ENCODE measurements around the gene MAP2K4.
"Not testable (repeated sequence)": the region's sequence is repeated elsewhere in the genome, so short reads cannot be mapped to it uniquely, and the experiment has no call there.

MAP2K4 gene

DNA sequence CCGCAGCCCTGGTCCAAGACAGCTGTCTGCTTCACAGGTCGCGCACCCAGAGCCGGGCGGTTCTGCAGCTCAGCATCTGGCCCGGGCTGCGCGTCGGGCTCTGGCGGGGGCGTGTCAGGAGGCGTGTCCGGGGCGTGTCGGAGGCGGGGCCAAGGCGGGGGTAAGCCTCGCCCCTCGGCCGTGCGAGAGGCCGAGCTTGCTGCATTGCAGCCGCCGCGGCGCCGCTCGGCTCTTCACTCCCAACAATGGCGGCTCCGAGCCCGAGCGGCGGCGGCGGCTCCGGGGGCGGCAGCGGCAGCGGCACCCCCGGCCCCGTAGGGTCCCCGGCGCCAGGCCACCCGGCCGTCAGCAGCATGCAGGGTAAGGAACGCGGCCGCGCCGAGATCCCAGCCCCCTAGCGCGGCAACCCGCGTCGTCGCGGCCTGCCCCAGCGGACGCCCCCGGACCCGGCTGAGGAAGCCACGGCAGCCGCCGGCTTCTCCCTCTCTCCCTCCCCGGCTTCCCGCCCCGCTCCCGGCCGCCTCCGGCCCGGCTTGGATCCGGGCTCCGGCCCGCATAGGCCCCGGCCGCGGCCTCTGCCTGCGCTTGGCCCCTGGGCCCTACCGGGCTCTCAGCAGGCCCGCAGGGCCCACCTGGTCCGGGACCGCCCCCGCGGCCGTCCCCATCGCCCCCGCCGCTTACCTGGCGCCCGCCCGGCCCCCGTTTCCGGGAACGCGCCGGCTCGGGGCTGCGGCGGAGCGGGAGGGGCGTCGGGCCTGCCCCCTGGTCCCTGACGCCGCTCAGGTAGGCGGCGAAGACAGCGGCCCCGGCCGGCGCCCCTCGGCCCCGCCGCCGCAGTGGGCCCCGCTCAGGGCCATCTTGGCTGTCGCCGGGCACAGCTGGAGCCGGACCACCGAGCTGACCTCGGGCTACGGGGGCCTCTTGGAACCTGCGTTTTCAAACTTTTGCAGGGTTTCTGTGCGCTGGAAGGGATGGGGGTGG is at the start of gene MAP2K4:
Gene MAP2K4, plus strand, starts transcription at position 236 of the 981 bp plus-strand sequence. Its CDS starts 10 bp downstream, at position 246.
- DNase-seq: peak; percentile 75

DNA sequence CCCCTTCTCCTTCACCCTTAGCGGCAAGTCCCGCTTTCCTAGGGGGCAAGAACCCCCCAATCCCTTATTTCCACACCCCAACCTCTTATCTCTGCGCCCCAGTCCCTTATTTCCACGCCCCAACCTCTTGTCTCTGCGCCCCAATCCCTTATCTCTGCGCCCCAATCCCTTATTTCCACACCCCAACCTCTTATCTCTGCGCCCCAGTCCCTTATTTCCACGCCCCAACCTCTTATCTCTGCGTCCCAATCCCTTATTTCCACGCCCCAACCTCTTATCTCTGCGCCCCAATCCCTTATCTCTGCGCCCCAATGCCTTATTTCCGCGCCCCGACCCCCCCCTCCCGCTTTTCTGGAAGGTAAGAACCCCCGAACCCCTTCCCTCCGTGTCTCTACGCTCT is 47.9 kb upstream of the MAP2K4 start:
- DNase-seq: not testable (repeated sequence)

DNA sequence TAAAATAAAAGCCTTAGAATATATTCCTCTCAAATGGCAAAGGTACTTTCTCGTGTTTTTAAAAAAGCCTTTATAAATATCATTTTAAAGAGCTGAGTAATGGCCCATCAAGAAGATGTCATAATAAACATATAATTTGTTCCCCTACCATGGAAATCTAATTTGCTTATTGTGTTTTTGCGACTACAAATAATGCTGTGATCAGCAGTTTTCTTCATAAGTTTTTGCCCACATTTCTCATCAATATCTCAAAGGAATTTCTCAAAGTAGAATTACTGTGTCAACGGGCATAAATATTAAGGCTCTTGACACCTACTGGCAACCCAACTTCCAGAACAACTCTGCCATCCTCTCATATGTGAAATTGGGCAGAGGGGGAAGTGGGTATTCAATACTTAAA is 40.9 kb upstream of the MAP2K4 start:
- no peak for DNase-seq

DNA sequence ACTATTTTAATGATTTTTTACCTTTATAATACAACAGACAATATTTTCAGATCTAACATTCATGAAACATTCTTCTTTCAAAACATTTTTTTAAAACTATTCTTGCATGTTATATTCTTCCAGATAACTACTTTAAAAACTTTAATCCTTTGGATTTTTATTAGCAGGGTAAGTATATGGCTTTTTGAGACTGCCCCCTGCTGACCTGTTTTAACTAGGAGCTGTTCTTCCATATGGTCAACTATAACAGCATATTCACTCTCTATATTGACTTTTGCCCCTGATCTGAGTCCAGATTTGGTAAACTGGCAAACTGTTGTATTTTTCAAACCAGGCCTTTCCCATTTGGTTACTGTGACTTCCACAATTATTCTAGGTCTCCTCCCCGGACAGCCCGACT is 39.9 kb upstream of the MAP2K4 start:
- DNase-seq: no peak

DNA sequence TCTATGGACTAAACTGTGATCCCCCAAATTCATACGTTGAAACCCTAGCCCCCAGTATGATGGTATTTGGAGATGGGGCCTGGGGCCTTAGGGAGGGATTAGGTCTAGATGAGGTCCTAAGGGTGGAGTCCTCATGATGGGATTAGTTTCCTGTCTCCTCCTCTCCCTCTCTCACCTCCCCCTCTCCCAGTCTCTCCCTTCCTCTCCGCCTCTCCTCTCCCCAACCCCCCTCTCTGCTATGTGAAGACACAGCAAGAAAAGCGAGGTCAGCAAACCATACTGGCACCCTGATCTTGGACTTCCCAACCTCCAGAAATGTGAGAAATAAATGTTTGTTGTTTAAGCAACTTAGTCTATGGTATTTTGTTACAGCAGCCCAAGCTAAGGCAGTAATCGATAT is 38.8 kb upstream of the MAP2K4 start:
- DNase-seq: no peak

DNA sequence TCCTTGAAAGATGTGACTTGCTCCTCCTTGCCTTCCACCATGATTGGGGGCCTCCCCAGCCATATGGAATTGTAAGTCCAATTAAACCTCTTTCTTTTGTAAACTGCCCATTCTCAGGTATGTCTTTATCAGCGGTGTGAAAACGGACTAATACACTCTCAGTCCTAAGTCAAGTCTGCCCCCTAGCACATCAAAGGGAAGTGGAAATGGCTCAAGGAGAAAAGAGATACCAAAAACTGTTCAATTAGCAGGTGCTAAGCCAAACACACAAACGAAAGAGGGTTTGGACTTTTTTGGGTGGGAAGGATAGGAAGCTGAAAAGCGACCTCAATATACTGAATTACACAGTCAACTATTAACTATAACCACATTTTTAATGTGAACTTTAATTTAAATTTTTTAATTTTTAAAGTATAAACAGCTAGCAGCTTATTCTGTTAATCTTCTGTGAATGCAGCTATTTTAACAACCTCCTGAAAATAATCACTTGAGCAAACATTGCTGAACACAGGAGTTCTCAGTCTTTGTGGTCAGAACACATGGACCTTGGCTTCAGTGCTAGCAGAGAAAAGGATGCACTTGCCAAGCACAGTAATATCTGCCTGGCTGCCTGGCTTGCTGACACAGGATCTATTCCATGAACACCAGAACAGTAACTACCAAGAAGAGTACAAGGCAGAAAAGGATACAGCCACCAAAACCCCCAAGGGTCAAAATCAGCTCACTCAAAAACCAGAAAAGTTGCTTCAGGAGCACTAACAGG is 34.3 kb upstream of the MAP2K4 start:
- no peak for DNase-seq

DNA sequence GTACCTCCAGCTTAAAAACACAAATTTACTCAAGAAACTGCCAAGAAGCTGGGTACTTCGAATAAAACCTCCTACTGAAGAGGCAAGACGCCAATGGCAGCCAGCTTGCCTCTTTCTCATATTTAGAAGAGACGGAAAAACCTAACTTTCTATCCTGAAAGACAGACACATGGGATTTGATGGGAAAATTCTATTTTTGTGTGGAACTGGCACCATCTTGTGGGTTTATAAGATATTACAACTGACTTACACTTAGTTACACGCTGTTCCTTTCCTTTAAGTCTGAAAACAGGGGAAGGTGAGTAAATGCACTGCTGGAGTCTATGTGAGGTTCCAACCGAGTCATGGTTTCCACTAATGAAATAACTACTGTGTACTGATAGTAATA is 33.7 kb upstream of the MAP2K4 start:
- DNase-seq: peak; percentile 46

DNA sequence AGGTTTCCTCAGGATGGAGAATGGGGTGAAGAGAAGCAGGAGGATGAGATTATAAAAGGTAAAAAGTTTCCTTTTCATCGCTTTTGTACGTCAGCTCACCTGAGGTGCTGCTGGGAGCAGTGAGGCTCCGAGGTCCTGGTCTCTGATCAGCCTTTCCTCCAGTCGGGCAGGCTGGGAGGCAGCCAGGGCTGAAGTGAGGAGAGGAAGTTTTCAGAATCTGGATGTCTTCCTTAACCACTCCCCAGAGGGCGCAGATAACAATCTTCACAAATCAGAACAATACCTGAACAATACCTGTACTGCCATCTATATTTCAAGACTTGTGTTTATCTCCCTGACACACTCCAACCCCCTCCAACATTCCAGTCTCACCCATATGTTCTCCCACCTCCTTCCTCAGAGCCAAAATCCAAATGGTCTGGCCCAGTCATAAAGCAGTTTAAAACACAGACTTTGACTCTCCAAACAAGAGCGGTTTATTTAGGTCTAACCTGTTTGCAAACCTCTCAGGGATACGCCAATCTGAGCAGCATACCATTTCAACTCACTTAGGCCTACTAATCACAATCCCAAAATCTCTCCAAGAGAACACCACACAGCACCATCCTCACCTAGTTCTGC is 30.2 kb upstream of the MAP2K4 start:
- no peak for DNase-seq

DNA sequence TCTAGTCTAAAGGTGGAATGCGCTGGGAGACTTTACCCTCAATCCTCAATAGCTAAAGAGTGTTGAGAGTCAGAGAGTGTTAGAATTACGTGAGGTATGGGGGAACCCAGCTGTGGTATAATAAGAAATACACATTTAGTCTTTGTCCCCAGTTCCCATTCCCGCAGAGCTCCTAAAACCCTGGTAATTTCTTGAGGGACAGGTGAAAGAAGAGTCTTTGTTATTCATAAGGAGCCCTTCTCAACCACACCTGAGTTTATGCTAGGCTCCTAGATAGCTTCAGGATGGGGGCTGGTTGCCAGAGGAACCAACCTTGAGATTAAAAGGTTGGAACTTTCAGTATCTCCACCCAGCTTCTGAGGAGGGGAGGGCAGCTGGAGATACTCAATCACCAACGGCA is 29.2 kb upstream of the MAP2K4 start:
- no peak for DNase-seq

DNA sequence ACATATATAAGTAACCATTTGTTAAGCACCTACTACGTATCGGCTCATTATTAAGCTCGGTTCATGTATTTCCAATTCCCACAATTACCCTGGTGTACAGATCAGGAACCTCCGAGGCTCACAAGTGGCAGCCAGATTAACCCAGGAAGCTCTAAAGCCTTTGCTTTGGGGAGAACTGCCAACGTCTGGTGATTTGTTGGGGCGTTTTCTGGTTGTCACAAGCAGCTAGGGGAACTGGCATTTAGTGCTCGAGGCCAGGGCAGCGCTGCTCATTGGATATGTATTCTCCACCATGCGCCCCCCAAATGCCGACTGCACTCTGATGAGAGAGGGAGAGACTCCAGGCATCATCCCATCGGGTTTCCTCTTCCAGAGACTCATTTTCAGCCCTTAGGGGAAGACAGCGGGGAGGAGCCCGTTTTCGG is 23.9 kb upstream of the MAP2K4 start:
- DNase-seq: peak; percentile 54

DNA sequence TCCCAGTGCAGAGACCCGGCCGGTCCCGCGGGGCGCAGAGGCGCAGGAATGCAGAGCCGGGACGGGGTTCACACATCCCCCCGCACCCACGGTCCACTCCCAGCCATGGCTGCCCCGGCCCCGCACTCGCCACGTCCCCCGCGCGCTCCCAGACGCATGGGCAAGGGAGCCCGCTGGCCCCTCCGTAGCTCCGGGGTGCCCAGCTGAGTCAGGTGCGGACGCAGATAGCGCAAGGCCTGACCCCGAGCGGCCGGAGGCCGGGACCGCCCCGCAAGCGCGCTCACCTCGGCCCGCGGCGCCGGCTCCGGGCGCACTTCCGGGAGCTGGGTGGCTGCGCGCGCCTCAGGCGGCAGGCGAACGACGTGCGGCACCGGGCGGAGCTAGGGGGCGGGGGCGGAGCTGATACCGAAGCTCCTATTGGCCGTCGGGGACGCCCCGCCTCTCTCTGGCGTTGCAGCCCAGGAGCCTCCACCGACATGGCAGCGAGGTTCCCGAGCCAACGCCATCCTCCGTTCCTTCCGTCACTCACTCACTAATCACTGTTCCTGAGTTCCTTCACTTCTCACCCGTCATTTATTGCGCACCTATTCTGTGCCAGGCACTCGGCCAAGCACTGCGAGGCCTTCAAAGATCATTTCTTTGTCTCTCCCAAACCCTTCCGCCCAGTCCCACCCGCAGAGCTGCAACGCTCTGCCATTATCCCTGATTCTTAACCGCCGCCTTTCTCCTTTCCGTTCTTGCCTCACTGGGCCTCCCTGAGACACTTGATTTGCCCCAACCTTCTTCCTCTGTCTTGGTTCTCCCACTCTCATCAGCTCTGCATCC is 23.3 kb upstream of the MAP2K4 start, which contains the start of gene ZNF18:
Gene ZNF18, minus strand, starts transcription at position 329 of the 825 bp plus-strand sequence. CDS start 4,646 bp downstream, outside the sequence.
- DNase-seq: peak; percentile 91

DNA sequence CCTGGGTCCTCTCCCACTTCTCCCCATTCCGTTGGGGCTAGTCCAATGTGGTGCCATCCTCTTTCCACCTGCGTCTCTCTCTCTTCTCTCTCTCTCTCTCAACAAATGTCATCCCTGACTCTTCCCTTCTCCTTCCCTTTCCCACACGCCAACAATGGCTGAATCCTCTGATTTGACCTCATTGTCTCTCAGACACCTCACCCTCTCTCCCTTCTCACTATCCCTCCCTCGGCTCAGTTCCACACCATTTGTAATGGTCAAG is 22.8 kb upstream of the MAP2K4 start:
- no peak for DNase-seq

DNA sequence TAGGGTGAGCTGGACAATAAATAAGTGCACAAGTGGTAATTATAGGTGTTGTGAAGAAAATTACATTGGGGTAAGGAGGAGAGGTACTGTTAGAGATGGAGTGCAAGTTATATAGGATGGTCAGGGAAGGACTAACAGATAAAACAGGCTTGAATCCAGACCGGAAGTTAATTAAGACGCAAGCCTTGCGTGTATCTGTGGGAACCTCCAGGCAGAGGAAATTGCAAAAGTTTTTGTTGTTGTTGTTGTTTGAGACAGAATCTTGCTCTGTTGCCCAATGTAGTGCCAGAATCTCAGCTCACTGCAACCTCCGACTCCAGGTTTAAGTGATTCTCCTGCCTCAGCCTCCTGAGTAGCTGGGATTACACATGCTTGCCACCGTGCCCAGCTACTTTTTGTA is 21.0 kb upstream of the MAP2K4 start:
- DNase-seq: no peak

DNA sequence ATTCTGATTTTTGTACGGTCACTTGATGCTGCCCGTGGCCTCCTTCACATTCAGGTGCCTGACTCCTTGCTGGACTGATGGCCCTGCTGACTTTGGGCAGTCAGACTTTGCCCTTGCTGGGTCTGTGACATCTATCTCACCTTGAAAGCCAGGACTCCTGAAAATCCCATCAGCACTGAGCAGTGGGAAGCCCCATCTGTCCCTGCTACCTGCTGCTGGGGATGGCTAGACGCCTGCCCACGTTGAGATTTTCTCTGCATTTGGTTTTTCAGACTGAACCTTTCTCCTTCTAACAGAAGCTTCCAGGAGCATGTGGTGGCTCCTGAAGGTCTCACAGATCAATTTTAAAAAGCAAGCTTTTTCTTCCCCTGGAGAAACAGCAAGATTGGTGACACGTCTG is 13.2 kb upstream of the MAP2K4 start:
- DNase-seq: no peak

DNA sequence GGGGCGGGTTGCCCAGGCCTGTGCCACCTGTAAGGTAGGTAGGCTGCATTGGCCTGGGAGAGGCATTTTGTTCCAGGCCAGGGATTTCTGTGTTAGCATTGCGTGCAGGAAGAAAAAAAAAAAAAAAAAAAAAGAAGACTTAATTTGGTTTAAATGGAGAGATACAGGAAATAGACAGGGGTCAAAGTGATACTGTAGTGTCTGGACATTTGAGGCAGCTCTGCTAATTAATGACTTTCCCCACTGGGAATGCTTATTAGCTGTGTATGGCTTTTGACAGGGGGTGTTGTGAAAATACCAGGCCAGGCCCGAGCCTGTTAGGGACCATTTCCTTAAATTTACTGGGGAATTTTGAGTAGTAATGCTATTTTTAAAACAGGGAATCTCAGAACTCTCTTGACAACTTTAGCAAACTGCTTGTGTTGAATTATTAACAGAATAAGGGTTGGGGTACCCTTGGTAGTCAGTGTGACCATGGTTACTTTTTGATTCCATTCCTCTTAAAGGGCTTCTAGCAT is 1.0 kb downstream of the MAP2K4 start:
- no peak for DNase-seq

DNA sequence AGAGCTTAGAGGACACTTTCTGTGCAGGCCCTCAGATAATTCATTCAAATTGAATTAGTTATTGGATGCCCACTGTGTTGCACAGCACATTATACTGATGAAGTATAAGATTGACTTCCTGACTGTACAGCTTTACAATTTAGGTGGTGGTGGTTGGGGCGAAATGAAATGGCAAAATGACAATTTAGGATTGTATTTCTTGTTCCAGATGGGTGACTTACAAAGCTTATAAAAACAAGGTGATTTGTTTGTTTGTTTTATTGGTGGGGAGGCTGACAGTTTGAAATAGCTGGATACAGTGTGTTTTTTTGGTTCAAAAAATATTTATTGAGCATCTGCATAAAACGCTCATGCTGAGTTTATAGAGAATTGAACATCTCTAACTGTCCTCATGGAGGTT is 1.6 kb downstream of the MAP2K4 start:
- no peak for DNase-seq

DNA sequence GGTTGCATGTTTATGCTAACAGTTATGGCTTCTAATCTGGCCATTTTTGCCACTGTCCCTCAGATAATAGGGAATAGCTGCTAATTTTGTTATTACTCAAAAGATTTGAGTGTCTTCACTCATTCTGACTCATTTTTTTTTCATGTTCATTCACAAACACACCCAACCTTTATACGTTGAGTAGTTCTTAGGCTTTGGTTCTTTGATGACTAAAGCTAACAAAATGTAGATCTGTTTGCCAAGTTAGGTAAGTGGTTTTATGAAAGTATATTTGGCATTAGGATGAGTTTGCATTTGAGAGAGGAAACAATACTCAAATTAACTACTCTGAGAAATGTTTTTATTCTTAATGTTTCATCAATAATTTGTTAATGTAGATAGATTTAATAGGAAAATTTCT is 3.6 kb downstream of the MAP2K4 start:
- no peak for DNase-seq

DNA sequence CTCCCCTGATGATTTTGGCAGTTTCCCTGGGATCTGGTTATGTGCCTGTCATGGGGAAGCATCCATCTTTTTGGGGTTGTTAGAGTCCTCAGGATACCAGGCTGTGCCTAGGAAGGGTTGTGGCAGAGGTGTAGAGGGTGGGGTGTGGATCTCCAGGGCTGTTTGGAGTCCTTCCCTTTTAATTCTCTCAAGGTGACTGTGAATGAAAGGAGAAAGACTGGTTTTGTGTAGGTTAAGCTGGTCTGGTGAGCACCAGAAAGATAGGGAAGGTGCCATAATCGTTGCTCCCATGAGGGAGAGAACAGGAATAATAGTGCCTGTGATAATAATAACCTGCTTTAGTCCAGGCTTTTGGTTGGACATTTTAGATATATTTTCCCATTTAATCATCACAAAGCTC is 7.0 kb downstream of the MAP2K4 start:
- DNase-seq: no peak

DNA sequence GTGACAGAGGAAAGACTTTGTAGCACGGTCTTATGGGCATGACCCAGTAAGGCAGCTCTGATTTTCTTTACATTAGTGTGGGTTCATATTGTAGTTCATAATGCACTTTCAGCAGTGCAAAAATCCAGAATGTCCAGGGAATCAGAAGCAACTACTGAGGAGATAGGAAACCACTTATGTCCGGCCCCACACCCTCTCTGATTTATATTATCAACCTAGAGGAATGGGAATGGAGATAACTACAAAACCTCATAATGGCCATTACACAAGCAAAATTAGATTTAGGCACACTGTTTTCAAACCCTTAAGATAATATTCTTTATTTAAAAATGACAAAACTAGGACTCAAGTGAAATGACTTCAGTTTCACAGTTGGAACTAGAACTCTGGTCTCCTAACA is 7.9 kb downstream of the MAP2K4 start:
- no peak for DNase-seq

DNA sequence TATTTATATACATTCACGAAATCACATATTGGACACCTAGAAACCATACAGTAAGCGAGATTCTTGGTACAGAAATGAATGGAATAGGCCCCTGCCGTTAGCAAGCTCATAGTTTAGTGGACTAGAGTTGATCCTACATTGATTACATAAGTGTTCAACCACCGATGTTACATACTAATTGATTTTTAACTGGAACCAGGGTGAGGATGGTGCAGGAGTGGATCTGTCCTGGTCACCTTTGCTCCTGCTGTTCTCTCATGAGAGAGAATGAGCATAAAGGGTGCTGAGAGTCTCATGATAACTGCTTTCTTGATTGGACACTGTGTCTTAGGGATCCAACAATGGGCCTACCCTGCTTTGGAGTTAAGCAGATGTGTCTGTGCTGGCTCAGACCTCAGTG is 13.9 kb downstream of the MAP2K4 start:
- DNase-seq: no peak

DNA sequence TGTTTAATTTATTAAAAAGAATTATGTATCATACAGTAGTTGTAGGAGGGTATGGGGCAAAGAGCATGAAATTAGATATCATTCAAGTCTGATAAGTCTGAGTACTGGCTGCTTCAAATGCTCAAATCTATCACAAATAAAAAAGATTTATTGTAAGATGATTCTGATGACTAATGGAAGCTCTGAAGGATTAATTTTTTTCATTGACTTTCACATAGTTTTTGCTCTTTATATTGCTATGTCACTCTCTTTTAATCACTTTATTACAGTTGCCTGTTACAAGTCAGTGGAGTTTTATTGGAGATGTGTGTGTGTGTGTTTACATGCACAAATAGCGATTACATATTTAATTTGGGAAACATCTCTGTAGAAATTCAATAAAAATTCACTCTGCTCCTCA is 15.0 kb downstream of the MAP2K4 start:
- no peak for DNase-seq

DNA sequence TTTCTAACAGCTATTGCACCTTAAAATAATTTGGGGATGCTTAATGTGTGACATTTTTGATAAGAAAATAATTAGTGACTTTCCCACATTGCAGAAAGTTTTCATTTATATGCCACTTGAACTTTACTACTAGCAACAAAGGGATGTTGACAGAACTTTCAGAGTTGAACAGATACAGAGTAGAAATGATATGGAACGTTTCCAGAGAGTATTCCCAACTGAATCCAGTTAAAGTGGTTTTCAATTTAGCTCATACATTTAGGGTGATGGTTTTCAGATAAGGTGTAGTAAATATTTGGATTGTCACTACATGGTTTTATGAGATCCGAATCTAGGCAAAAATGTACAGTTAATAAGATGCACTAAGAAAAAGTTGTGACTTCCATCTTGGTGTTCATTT is 17.3 kb downstream of the MAP2K4 start:
- no peak for DNase-seq

DNA sequence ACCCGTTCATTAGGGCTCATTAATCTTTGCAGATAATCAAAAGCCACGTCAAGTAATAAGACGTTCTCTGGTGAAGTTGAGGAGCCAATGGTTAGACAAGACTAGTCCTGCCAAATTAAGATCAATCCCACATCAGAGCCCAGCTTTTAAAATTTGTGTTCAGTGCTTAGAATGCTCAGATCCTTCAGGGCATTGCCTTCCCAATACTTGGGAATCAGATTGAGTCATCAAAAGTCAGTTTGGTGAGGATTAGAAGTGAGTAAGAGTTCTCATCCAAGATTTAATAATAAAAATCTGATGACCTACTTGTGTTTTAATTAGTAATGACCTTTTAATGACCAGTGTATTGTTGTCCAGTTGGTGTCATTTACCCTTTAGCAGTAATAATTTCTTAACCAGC is 19.8 kb downstream of the MAP2K4 start:
- no peak for DNase-seq

Data from NCI-H2171 treated with DMSO at 0.1 percent for 48 hours (cell line).